Keratinocyte (primary cell): ENCODE data around the gene LRRTM1.

Experiments used
- CTCF ChIP-seq, 3 experiments: IDR thresholded peaks in 1 of 3; conservative IDR thresholded peaks in 1 of 3; optimal IDR thresholded peaks in 1 of 3; 2 replicates in 2 of 3; 3 replicates in 1 of 3; pipeline versions ENCODE3 to v1.5.1; 2011; ENCODE audit warnings: low read length in 3 of 3, mild to moderate bottlenecking in 3 of 3, moderate library complexity in 2 of 3, control low read depth in 1 of 3, inconsistent platforms in 1 of 3; ENCODE audit not compliant: insufficient read depth in 2 of 3; ENCODE audit errors: extremely low read depth in 1 of 3
- EZH2 ChIP-seq: IDR thresholded peaks from one replicate; pipeline ENCODE4 v1.6.1; 2012; ENCODE audit warnings: inconsistent platforms, mild to moderate bottlenecking, low read length, moderate library complexity

GRCh38 chr2:80288576-80288975 lies 16.0 kb downstream of the LRRTM1 start:
- TF ChIP-seq CTCF (optimal IDR thresholded peaks at IDR 0.05 in 1 of 3, IDR thresholded peaks at IDR 0.05 in 1 of 3, conservative IDR thresholded peaks at IDR 0.05 in 1 of 3; ENCODE audit: extremely low read depth in 1 of 3, insufficient read depth in 2 of 3, low read length in 3 of 3) = no peak
- no peak for TF ChIP-seq EZH2
